Measurements from ENCODE around the gene DEPDC1B.

- TF ChIP-seq CTCF (IDR thresholded peaks at IDR 0.05) (no peak), POLR2A (IDR thresholded peaks at IDR 0.05) (no peak)
Measured at GRCh38 chr5:60740322-60740721, 40.4 kb upstream of the DEPDC1B start.
